LNCaP clone FGC (cell line): ENCODE results near the gene ATR.
"Not testable (repeated sequence)": the region's sequence is repeated elsewhere in the genome, so short reads cannot be mapped to it uniquely, and the experiment has no call there.

Experiments used
- DNase-seq: peaks from one replicate; pipeline ENCODE4 v3.0.0-alpha.2; 2011; ENCODE audit warnings: low read depth
- H3K4me3 ChIP-seq: 2 replicates; pipeline ENCODE4 v1.5.1; 2011; ENCODE audit warnings: mild to moderate bottlenecking, low read depth, low read length, control low read depth
- TF ChIP-seq, protein P1 (sequence below): IDR thresholded peaks from 2 replicates; pipeline ENCODE4 v1.5.1; 2012; ENCODE audit warnings: mild to moderate bottlenecking; ENCODE audit not compliant: control insufficient read depth, insufficient read depth; ENCODE audit errors: extremely low read depth

Gene ATR

DNA sequence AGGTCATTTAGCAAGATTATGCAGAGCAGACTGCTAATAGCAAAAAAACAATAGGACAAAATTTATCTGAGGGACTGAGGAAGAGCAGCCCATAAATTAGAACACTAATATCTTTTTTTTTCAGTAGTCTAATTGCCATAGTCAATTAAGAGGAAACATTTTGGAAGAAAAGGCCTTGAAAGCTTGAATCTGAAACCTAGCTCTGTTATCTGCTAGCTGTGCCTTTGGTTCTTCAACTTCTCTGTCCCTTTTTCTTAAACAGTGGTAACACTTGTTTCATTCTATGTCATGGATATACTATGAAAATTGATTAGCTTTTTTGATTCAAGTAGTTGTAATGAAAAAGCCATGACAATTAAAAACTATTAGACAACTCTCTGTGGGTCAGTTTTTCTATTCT is 1.7 kb downstream of the ATR start:
- TF ChIP-seq, protein P1, sequence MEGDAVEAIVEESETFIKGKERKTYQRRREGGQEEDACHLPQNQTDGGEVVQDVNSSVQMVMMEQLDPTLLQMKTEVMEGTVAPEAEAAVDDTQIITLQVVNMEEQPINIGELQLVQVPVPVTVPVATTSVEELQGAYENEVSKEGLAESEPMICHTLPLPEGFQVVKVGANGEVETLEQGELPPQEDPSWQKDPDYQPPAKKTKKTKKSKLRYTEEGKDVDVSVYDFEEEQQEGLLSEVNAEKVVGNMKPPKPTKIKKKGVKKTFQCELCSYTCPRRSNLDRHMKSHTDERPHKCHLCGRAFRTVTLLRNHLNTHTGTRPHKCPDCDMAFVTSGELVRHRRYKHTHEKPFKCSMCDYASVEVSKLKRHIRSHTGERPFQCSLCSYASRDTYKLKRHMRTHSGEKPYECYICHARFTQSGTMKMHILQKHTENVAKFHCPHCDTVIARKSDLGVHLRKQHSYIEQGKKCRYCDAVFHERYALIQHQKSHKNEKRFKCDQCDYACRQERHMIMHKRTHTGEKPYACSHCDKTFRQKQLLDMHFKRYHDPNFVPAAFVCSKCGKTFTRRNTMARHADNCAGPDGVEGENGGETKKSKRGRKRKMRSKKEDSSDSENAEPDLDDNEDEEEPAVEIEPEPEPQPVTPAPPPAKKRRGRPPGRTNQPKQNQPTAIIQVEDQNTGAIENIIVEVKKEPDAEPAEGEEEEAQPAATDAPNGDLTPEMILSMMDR, result no peak
- no peak overlapping the region for H3K4me3 ChIP-seq

DNA sequence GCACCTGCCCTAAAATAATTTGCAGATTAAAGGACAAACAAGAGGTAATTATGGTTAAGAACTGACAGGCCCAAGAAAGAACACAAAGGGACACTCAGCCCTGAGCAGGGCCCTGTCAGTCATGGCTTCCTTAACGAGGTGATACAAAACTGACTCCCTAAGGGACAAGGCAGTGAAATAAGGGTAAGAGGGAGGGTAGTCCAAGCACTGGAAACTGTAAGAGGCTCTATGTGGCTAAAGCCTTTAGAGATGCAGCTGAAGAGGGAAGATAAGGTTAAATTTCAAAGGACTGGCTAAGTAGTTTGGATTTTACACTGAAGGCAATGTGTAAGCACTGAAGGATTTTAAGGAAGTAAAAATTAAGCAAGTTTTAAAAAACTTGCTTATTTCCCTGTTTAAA is 3.9 kb downstream of the ATR start:
- H3K4me3 ChIP-seq, result no peak overlapping the region
- DNase-seq, result no peak
- TF ChIP-seq, protein P1, result no peak

More for the DNA sequence above, 1.7 kb downstream of the ATR start:
- DNase-seq, result no peak

DNA sequence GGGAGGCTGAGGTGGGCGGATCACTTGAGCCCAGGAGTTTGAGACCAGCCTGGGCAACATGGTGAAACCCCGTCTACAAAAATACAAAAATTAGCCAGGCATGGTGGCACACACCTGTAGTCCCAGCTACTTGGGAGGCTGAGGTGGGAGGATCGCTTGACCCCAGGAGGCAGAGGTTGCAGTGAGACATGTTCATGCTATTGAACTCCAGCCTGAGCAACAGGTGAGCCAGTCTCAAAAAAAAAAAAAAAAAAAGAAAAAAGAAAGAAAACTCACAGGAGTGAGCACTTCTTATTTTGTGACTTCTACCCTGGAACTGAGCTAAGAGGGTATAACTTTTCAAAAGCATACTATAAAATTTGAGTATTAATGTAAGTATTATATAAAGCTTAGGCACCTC is 4.3 kb downstream of the ATR start:
- H3K4me3 ChIP-seq, DNase-seq: not testable (repeated sequence)

DNA sequence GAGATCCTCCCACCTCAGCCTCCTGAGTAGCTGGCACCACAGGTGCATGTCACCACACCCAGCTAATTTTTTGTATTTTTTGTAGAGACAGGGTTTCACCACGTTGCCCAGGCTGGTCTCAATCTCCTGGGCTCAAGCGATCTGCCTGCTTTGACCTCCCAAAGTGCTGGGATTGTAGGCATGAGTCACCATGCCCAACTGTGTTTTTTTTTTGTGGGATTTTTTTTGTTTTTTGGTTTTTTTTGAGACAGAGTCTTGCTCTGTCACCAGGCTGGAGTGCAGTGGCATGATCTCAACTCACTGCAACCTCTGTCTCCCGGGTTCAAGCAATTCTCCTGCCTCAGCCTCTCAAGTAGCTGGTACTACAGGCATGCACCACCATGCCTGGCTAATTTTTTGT is 9.1 kb downstream of the ATR start:
- not testable (repeated sequence) for DNase-seq

DNA sequence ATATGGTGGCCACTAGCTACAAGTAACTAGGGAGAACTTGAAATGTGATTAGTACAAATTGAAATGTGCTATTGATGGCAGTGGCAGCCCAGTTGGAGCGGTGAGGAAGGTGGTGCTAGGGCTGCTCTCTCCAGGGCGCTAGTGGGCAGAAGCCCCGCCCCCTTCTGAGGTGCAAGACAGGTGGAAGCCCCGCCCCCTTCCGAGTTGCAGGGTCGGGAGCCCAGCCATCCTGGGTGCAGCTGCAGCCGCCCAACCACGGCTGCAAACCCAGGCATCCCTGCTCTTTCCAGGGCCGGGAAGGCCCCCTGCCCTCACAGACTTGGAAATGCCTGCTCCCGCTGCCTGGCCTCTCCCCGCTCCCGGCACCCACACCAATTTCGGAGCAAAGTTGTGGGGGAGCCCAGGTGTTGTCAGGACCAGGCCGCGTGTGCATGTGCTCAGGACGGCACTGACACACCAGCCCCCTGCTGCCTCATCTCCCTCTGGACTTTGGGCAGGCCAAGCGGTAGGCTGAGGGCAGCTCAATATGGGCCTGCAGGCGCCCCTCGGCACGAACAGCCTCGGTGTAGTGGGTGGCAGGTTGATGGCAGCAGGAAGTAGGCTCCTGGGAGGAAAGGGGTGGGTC is 10.0 kb downstream of the ATR start:
- TF ChIP-seq, protein P1, result no peak
- no peak overlapping the region for H3K4me3 ChIP-seq
- DNase-seq, result no peak

More for the DNA sequence above, 9.1 kb downstream of the ATR start:
- not testable (repeated sequence) for H3K4me3 ChIP-seq

DNA sequence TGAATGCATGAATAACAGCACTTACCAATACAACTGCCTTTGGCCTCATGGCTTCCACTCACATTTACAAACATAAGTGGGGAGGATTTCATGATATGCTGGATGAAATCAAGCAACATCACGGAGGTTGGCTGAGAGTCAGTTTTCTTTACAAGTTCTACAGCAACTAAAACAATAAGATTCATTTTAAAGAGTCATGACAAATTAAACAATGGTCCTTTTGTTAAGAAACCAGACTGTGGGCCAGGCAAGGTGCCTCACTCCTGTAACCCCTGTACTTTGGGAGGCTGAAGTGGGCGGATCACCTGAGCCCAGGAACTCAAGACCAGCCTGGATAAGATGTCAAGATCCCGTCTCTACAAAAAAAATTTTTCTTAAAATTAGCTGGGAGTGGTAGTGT is 12.4 kb downstream of the ATR start:
- DNase-seq, result no peak

DNA sequence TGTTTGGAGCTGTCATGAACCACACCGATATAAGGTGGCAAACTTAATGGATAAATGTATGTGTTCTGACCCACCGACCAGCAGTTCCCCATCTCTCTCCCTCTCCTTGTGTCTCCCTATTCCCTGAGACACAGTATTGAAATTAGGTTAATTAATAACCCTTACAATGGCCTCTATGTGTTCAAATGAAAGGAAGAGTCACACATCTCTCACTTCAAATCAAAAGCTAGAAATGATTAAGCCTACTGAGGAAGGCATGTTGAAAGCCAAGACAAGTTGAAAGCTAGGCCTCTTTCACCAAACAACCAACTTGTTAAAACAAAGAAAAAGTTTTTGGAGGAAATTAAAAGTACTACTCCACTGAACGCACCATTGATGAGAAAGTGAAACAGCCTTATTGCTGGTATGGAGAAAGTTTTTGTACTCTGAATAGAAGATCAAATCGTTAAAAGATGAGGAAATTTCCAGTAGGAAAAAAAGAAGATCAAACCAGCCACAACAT is 15.0 kb downstream of the ATR start:
- H3K4me3 ChIP-seq, result no peak overlapping the region
- TF ChIP-seq, protein P1, result no peak
- no peak for DNase-seq

More for the DNA sequence above, 12.4 kb downstream of the ATR start:
- TF ChIP-seq, protein P1, result no peak
- H3K4me3 ChIP-seq, result no peak overlapping the region

DNA sequence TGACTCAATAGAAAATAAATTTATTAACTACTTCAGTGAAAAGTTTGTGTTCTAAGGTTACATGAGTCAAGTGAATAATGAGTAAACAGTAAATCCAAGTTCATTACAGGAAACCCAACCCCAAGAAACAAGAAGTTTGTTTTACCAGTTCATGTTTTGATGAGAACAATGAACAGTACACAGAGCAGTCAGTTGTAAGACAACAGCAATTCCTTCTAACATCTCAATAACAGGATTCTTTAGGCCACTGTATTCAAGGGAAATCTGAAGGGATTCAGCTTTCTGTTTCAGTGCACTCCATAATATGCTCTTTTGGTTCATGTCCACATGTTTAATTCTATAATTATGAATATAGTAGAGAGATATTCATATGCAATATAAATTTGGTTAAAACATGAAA is 18.4 kb downstream of the ATR start:
- H3K4me3 ChIP-seq, result no peak overlapping the region
- TF ChIP-seq, protein P1, result no peak
- no peak for DNase-seq
